Lower leg skin (tissue), 3 donors: ENCODE results near the gene TTYH3.

Source experiments
- CTCF ChIP-seq, 3 donors: fragments of 450-650 bp; IDR thresholded peaks; one replicate each; pipeline ENCODE4 v1.5.1; 2016; ENCODE audit warnings: antibody characterized with exemption in 3 of 3, mild to moderate bottlenecking in 3 of 3, moderate library complexity in 2 of 3
- POLR2A ChIP-seq, 2 donors: fragments of 450-650 bp; IDR thresholded peaks; one replicate each; pipeline ENCODE4 v1.6.1; 2016 to 2017; ENCODE audit warnings: antibody characterized with exemption in 2 of 2, mild to moderate bottlenecking in 1 of 2, moderate library complexity in 1 of 2

DNA sequence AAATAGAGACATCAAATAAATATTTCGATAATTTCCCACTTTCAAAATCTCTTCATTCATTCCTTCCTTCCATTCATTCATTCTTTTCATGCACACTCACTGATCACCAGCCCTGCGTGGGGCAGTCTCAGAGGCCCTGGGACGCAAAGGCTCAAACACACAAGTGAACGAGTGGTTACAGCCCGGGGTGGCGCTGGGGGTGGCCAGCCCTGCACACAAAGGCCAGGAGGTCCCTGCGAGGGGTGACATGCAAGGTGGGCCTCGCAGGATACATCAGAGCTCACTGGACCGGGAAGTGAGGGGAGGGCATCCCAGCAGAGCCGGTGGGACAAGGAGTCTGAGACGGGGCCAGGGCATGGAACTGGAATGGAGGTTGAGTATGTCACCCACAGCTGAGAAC lies 29.9 kb upstream of the TTYH3 start:
- TF ChIP-seq POLR2A (IDR thresholded peaks at IDR 0.05), result no peak
- no peak for TF ChIP-seq CTCF (IDR thresholded peaks at IDR 0.05)
